Measurements from ENCODE around the gene KRTCAP3.

DNA sequence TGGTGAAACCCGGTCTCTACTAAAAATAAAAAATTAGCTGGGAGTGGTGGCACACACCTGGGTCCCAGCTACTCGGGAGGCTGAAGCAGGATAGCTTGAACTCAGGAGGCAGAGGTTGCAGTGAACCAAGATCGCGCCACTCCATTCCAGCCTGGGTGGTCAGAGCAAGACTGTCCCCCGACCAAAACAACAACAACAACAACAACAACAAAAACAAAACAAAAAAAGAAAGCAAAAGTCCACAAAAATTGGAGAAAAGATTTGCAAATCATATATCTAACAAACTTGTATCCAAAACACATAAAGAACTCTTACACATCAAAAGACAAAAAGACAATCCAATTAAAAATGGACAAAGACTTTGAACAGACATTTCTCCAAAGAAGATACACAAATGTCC is 43.2 kb upstream of the KRTCAP3 start:
- TF ChIP-seq, protein P1, sequence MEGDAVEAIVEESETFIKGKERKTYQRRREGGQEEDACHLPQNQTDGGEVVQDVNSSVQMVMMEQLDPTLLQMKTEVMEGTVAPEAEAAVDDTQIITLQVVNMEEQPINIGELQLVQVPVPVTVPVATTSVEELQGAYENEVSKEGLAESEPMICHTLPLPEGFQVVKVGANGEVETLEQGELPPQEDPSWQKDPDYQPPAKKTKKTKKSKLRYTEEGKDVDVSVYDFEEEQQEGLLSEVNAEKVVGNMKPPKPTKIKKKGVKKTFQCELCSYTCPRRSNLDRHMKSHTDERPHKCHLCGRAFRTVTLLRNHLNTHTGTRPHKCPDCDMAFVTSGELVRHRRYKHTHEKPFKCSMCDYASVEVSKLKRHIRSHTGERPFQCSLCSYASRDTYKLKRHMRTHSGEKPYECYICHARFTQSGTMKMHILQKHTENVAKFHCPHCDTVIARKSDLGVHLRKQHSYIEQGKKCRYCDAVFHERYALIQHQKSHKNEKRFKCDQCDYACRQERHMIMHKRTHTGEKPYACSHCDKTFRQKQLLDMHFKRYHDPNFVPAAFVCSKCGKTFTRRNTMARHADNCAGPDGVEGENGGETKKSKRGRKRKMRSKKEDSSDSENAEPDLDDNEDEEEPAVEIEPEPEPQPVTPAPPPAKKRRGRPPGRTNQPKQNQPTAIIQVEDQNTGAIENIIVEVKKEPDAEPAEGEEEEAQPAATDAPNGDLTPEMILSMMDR (conservative IDR thresholded peaks at IDR 0.05 in 1 of 2, IDR thresholded peaks at IDR 0.05 in 1 of 2; ENCODE audit: low read depth in 1 of 2, low read length in 2 of 2), result no peak
- no peak for TF ChIP-seq EZH2 (IDR thresholded peaks at IDR 0.05; ENCODE audit: low read length, missing control alignments)

All from fibroblast of lung (primary cell).